ENCODE results near the gene PRUNE2. TPM values are rescaled to one million over a fixed set of nuclear protein-coding genes. Genes with fewer than 3 reads are reported as not detected.
A peak's percentile ranks its signal among the peaks of the same experiment; 100 is the strongest.

The PRUNE2 gene
- polyA plus RNA-seq, 3 donors: 0.72 to 1.8 (median 1.5) TPM

DNA sequence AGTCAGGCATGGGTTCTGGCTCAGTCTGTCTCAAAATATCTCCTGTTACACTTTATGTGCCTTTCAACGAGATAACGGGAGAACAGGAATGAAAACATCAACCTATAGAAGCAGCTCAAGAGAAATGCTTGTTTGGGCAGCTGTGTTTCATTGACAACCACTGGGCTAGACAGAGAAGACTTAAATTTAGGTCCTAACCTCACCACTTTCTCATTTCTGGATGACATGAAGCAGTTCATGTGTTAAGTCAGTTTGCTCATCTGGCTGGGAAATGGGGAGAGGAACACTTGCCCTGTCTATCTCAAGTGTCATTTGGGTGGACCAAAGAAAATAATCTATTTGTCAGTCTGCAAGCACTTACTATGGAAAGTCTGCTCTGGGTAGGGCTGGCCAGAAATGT is 208.4 kb downstream of the PRUNE2 start:
- TF ChIP-seq, protein P1, sequence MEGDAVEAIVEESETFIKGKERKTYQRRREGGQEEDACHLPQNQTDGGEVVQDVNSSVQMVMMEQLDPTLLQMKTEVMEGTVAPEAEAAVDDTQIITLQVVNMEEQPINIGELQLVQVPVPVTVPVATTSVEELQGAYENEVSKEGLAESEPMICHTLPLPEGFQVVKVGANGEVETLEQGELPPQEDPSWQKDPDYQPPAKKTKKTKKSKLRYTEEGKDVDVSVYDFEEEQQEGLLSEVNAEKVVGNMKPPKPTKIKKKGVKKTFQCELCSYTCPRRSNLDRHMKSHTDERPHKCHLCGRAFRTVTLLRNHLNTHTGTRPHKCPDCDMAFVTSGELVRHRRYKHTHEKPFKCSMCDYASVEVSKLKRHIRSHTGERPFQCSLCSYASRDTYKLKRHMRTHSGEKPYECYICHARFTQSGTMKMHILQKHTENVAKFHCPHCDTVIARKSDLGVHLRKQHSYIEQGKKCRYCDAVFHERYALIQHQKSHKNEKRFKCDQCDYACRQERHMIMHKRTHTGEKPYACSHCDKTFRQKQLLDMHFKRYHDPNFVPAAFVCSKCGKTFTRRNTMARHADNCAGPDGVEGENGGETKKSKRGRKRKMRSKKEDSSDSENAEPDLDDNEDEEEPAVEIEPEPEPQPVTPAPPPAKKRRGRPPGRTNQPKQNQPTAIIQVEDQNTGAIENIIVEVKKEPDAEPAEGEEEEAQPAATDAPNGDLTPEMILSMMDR (IDR thresholded peaks at IDR 0.05): no peak
- intact Hi-C loops (cut with micrococcal nuclease): no loop called here
- Histone ChIP-seq H3K36me3 (replicated peaks in 1 of 2; ENCODE audit: control insufficient read depth in 1 of 2, insufficient read depth in 2 of 2, low read length in 2 of 2) (no peaks in the 10 kb centered on the region), H3K27me3 (ENCODE audit: control insufficient read depth in 2 of 2, insufficient read depth in 2 of 2, low read length in 2 of 2) (no peaks in the 10 kb centered on the region), H3K9me3 (replicated peaks in 1 of 2; ENCODE audit: control insufficient read depth in 1 of 2, insufficient read depth in 1 of 2, low read length in 2 of 2) (no peaks in the 10 kb centered on the region), H3K79me2 (ENCODE audit: insufficient read depth, low read length) (no peaks in the 10 kb centered on the region), H3K27ac (ENCODE audit: low read depth in 1 of 2, low read length in 2 of 2) (no peak overlapping the region), H4K20me1 (ENCODE audit: insufficient read depth, low read length) (no peaks in the 10 kb centered on the region), H2AFZ (ENCODE audit: insufficient read depth, low read depth, low read length, poor library complexity, severe bottlenecking) (no peak overlapping the region), H3K4me2 (replicated peaks; ENCODE audit: extremely low read depth, low read length, poor library complexity, severe bottlenecking) (no peak overlapping the region), H3K4me1 (ENCODE audit: control insufficient read depth in 1 of 2, insufficient read depth in 2 of 2, low read length in 2 of 2) (peaks cover 22 to 27% of the 10 kb centered on the region in 2 donors), H3K9ac (ENCODE audit: insufficient read depth, low read length, poor library complexity, severe bottlenecking) (no peak overlapping the region), H3K4me3 (replicated peaks in 1 of 3; ENCODE audit: low read depth in 2 of 3, low read length in 3 of 3) (no peak overlapping the region)
- DNase-seq: no peak
- Mint-ChIP-seq H3K36me3 (no peaks in the 10 kb centered on the region), H3K27me3 (ENCODE audit: low read depth in 3 of 3) (peaks cover 0 to 2% (median 1%) of the 10 kb centered on the region in 3 donors), H3K4me3 (no peak overlapping the region), H3K27ac (peak overlapping the region in 5 of 7 donors; percentile 13 to 72 (median 31)), H3K9me3 (peaks cover 0 to 1% (median 0%) of the 10 kb centered on the region in 7 donors), H3K4me1 (peaks cover 56% of the 10 kb centered on the region)
- 83% methylated on average over 2 of the region's 2 CpGs for WGBS (ENCODE audit: insufficient coverage)

DNA sequence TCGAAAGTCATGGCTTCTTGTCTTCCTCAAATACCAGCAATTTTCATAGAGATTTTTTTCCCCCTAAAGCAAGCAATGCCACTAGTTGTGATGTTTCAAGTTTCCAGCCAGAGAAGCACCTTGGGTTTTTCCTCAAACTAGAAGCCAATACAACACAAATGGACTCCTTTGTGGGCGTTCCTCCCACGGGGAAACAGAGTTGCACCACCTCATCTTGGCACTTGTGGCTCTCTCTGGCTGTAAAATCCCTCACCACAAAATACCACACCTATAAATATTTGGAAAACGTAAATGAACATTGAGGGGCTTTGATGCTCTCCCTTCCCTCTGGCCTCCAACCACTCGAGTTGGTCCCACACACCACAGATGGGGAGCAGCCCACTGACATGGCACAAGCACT is 208.8 kb downstream of the PRUNE2 start:
- DNase-seq: no peak
- H3K4me1 Mint-ChIP-seq: peaks cover 59% of the 10 kb centered on the region
- H3K4me1 ChIP-seq (ENCODE audit: control insufficient read depth in 1 of 2, insufficient read depth in 2 of 2, low read length in 2 of 2): peaks cover 26 to 29% of the 10 kb centered on the region in 2 donors
- H3K79me2 ChIP-seq (ENCODE audit: insufficient read depth, low read length): no peaks in the 10 kb centered on the region
- H3K9ac ChIP-seq (ENCODE audit: insufficient read depth, low read length, poor library complexity, severe bottlenecking): no peak overlapping the region
- no peaks in the 10 kb centered on the region for H4K20me1 ChIP-seq (ENCODE audit: insufficient read depth, low read length)
- TF ChIP-seq, protein P1 (IDR thresholded peaks at IDR 0.05): no peak
- no peak overlapping the region for H3K27ac ChIP-seq (ENCODE audit: low read depth in 1 of 2, low read length in 2 of 2)
- peak overlapping the region in 2 of 7 donors; percentile 64 for H3K27ac Mint-ChIP-seq
- no peaks in the 10 kb centered on the region for H3K36me3 ChIP-seq (replicated peaks in 1 of 2; ENCODE audit: control insufficient read depth in 1 of 2, insufficient read depth in 2 of 2, low read length in 2 of 2)
- WGBS (ENCODE audit: insufficient coverage): 79% methylated on average over 3 of the region's 5 CpGs
- no peak overlapping the region for H3K4me3 Mint-ChIP-seq
- H3K4me2 ChIP-seq (replicated peaks; ENCODE audit: extremely low read depth, low read length, poor library complexity, severe bottlenecking): no peak overlapping the region
- no peak overlapping the region for H3K4me3 ChIP-seq (replicated peaks in 1 of 3; ENCODE audit: low read depth in 2 of 3, low read length in 3 of 3)
- H3K9me3 ChIP-seq (replicated peaks in 1 of 2; ENCODE audit: control insufficient read depth in 1 of 2, insufficient read depth in 1 of 2, low read length in 2 of 2): no peaks in the 10 kb centered on the region
- H3K9me3 Mint-ChIP-seq: peaks cover 0 to 1% (median 0%) of the 10 kb centered on the region in 7 donors
- H3K36me3 Mint-ChIP-seq: no peaks in the 10 kb centered on the region
- intact Hi-C loops (cut with micrococcal nuclease): no loop called here
- H3K27me3 Mint-ChIP-seq (ENCODE audit: low read depth in 3 of 3): peaks cover 0 to 2% (median 2%) of the 10 kb centered on the region in 3 donors
- H2AFZ ChIP-seq (ENCODE audit: insufficient read depth, low read depth, low read length, poor library complexity, severe bottlenecking): no peak overlapping the region
- no peaks in the 10 kb centered on the region for H3K27me3 ChIP-seq (ENCODE audit: control insufficient read depth in 2 of 2, insufficient read depth in 2 of 2, low read length in 2 of 2)

All from CD14-positive monocyte (primary cell).